Astrocyte (in vitro differentiated cells and primary cell): Measurements from ENCODE around the gene TTC34.

Experiments used
- EZH2 ChIP-seq: IDR thresholded peaks from 2 replicates; pipeline ENCODE4 v1.6.1; 2012; ENCODE audit warnings: mild to moderate bottlenecking, low read length, inconsistent platforms; ENCODE audit not compliant: insufficient read depth
- TF ChIP-seq, protein P1 (sequence below): IDR thresholded peaks from 2 replicates; pipeline ENCODE4 v1.5.1; 2011; ENCODE audit warnings: low read depth, mild to moderate bottlenecking, inconsistent platforms, low read length, moderate library complexity; ENCODE audit not compliant: insufficient read depth

DNA sequence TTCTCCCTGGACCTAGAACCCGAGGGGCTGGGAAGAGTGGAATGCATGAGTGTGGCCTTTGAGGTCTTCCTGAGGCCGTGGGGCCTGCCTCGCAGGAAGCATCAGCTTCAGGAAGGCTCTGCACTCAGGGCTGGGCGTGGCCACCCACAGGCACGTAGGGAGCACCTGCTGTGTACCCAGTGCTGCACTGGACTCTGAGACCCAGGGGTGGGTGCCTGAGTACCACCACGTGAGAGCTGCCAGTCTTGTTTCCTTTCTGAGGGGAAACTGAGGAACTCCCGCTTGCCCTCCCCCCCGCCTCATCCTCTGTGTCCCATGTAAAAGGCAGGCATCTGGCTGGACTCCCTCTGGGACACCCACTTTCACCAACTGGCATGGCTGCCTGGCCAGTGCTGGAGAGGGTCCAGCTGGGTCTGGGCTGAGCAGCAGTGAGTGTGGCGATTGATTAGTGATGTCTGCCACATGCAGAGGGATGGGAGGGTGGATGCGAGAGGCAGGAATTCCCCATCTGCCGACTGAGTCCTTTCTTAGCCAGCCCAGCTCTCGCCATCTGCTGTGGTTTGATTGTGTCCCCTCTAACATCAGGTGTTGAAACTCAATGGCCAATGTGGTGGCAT lies 30.2 kb upstream of the TTC34 start:
- TF ChIP-seq, protein P1, sequence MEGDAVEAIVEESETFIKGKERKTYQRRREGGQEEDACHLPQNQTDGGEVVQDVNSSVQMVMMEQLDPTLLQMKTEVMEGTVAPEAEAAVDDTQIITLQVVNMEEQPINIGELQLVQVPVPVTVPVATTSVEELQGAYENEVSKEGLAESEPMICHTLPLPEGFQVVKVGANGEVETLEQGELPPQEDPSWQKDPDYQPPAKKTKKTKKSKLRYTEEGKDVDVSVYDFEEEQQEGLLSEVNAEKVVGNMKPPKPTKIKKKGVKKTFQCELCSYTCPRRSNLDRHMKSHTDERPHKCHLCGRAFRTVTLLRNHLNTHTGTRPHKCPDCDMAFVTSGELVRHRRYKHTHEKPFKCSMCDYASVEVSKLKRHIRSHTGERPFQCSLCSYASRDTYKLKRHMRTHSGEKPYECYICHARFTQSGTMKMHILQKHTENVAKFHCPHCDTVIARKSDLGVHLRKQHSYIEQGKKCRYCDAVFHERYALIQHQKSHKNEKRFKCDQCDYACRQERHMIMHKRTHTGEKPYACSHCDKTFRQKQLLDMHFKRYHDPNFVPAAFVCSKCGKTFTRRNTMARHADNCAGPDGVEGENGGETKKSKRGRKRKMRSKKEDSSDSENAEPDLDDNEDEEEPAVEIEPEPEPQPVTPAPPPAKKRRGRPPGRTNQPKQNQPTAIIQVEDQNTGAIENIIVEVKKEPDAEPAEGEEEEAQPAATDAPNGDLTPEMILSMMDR, result no peak
- no peak for TF ChIP-seq EZH2
